K562 (cell line): Measurements from ENCODE around the gene KCNJ4. TPM values are rescaled to one million over a fixed set of nuclear protein-coding genes. Genes with fewer than 3 reads are reported as not detected.

Source experiments
- ATAC-seq: fragments of 200-7000 bp; cut with Tn5 transposase; 3 replicates; pipeline ENCODE4 v1.9.1; 2020; ENCODE audit warnings: moderate library complexity
- BruUV-seq: library from RNA; stranded (reverse); fragments of 400-500 nt; replicated peaks from 2 replicates; lab custom pipeline; 2021; lab: Mats Ljungman, UMichigan
- CTCF ChIA-PET: fragments of 300-600 bp; formaldehyde crosslinking; extraction: SDS; loops from one replicate; lab custom pipeline; 2021; ENCODE audit warnings: low intra/inter-chr PET ratio; lab: Yijun Ruan, JAX
- POLR2A ChIA-PET: fragments of 300-600, 350-650 bp; sonication (Branson Sonifier 250); formaldehyde crosslinking; extraction: SDS; loops from one replicate; lab custom pipeline; 2021; ENCODE audit warnings: antibody characterized with exemption, inconsistent platforms; lab: Yijun Ruan, JAX
- DNase-seq, 4 experiments: peaks; one replicate each; pipeline versions ENCODE4 v3.0.0 to v3.0.0-alpha.2; 2011 to 2018; ENCODE audit warnings: low spot score in 3 of 4, mixed read lengths in 3 of 4; ENCODE audit errors: extremely low read depth in 1 of 4
- FAIRE-seq: peaks from 2 replicates; lab custom pipeline; 2011; peaks lifted over from hg19 to GRCh38; lab: Jason Lieb, UNC
- H2AFZ ChIP-seq: 2 replicates; pipeline ENCODE4 v1.6.0; 2011; ENCODE audit warnings: low read depth, low read length, control low read depth, inconsistent platforms
- H3K27ac ChIP-seq: fragments of 200-600 bp; 3 replicates; pipeline ENCODE4 v1.8.0; 2011; ENCODE audit warnings: low read depth, mild to moderate bottlenecking, control low read depth, inconsistent platforms, low read length, moderate library complexity, mixed read lengths; ENCODE audit errors: extremely low read depth
- H3K27me3 ChIP-seq, 2 experiments: fragments of 300-600 bp in 1 of 2; 2 replicates in 1 of 2; 3 replicates in 1 of 2; pipeline versions ENCODE4 v1.6.0 to v1.8.0; 2011; ENCODE audit warnings: inconsistent platforms in 2 of 2, low read length in 2 of 2, mild to moderate bottlenecking in 1 of 2, mixed read lengths in 1 of 2, moderate library complexity in 1 of 2; ENCODE audit not compliant: control insufficient read depth in 2 of 2, insufficient read depth in 2 of 2
- H3K36me3 ChIP-seq: fragments of 300-600 bp; 3 replicates; pipeline ENCODE4 v1.8.0; 2011; ENCODE audit warnings: mild to moderate bottlenecking, low read length, inconsistent platforms; ENCODE audit not compliant: control insufficient read depth, insufficient read depth
- H3K4me1 ChIP-seq, 2 experiments: fragments of 200-600 bp in 1 of 2; replicated peaks in 1 of 2; 2 replicates in 1 of 2; 3 replicates in 1 of 2; pipeline versions ENCODE4 v1.5.1 to v1.8.0; 2011; ENCODE audit warnings: inconsistent platforms in 2 of 2, low read length in 2 of 2, mild to moderate bottlenecking in 1 of 2, mixed read lengths in 1 of 2, moderate library complexity in 1 of 2; ENCODE audit not compliant: control insufficient read depth in 2 of 2, insufficient read depth in 2 of 2
- H3K4me2 ChIP-seq: 2 replicates; pipeline ENCODE4 v1.6.1; 2011; ENCODE audit warnings: low read length, control low read depth, inconsistent platforms, mixed read lengths; ENCODE audit not compliant: insufficient read depth
- H3K4me3 ChIP-seq: fragments of 200-600 bp; sonication (generic), shearing (Covaris generic); 2 replicates; pipeline ENCODE4 v1.5.1; 2016; ENCODE audit warnings: control low read depth, inconsistent platforms
- H3K79me2 ChIP-seq: fragments of 200-600 bp; 3 replicates; pipeline ENCODE4 v1.8.0; 2011; ENCODE audit warnings: low read length, inconsistent platforms; ENCODE audit not compliant: control insufficient read depth, insufficient read depth
- H3K9ac ChIP-seq, 2 experiments: 2 replicates each; pipeline versions ENCODE4 v1.6.0 to v1.6.1; 2011; ENCODE audit warnings: low read depth in 2 of 2, low read length in 2 of 2, control low read depth in 1 of 2, inconsistent platforms in 1 of 2, mild to moderate bottlenecking in 1 of 2, mixed read lengths in 1 of 2; ENCODE audit not compliant: insufficient read depth in 1 of 2
- H3K9me1 ChIP-seq: one replicate; pipeline ENCODE4 v1.6.0; 2011; ENCODE audit warnings: inconsistent platforms, mild to moderate bottlenecking, low read length, moderate library complexity; ENCODE audit not compliant: control insufficient read depth, insufficient read depth
- H3K9me3 ChIP-seq: replicated peaks from 2 replicates; pipeline ENCODE4 v1.5.1; 2011; ENCODE audit warnings: low read depth, low read length, inconsistent platforms; ENCODE audit not compliant: control insufficient read depth, insufficient read depth
- H4K20me1 ChIP-seq: replicated peaks from 2 replicates; pipeline ENCODE4 v1.6.1; 2011; ENCODE audit warnings: low read length, inconsistent platforms, mixed read lengths; ENCODE audit not compliant: control insufficient read depth, insufficient read depth
- BCOR ChIP-seq: fragments of 450-650 bp; IDR thresholded peaks from 2 replicates; pipeline ENCODE4 v1.6.1; 2016
- BMI1 ChIP-seq: fragments of 150-350 bp; IDR thresholded peaks from 2 replicates; pipeline ENCODE4 v1.6.1; 2014; ENCODE audit warnings: low read length
- ESRRA ChIP-seq: fragments of 450-650 bp; IDR thresholded peaks from 2 replicates; pipeline ENCODE4 v1.6.1; 2014; ENCODE audit warnings: low read depth, mild to moderate bottlenecking, moderate library complexity, borderline replicate concordance
- NR4A1 ChIP-seq, 2 experiments: fragments of 250-450 bp in 1 of 2; fragments of 450-650 bp in 1 of 2; sonication (Bioruptor Pico) in 1 of 2; IDR thresholded peaks; 2 replicates each; pipeline versions ENCODE4 v1.4.0 to v1.6.1; 2016 to 2020; ENCODE audit warnings: mild to moderate bottlenecking in 2 of 2, missing compliant biosample characterization in 1 of 2, missing genetic modification characterization in 1 of 2, moderate library complexity in 1 of 2
- TAF15 ChIP-seq: fragments of 200-400 bp; formaldehyde crosslinking; IDR thresholded peaks from 2 replicates; pipeline ENCODE4 v1.6.1; 2017; ENCODE audit warnings: mild to moderate bottlenecking, low read depth, low read length, moderate library complexity
- TOE1 ChIP-seq, 2 experiments: fragments of 450-650 bp in 1 of 2; sonication (generic) in 1 of 2; formaldehyde crosslinking in 1 of 2; IDR thresholded peaks; 2 replicates each; pipeline versions ENCODE4 v1.7.1 to v1.8.0; 2016 to 2022; ENCODE audit warnings: borderline replicate concordance in 2 of 2, mild to moderate bottlenecking in 2 of 2, antibody characterized with exemption in 1 of 2, inconsistent platforms in 1 of 2, low read depth in 1 of 2, missing genetic modification reagents in 1 of 2, moderate library complexity in 1 of 2
- USF1 ChIP-seq: sonication (generic); formaldehyde crosslinking; IDR thresholded peaks from 2 replicates; pipeline ENCODE4 v1.9.0; 2022; ENCODE audit warnings: mild to moderate bottlenecking, missing genetic modification reagents
- XRCC5 ChIP-seq: fragments of 200-400 bp; formaldehyde crosslinking; IDR thresholded peaks from 2 replicates; pipeline ENCODE4 v1.6.1; 2017; ENCODE audit warnings: low read depth, mild to moderate bottlenecking, low read length
- ZBTB9 ChIP-seq: fragments of 450-650 bp; formaldehyde crosslinking; IDR thresholded peaks from 2 replicates; pipeline ENCODE4 v1.4.0; 2020; ENCODE audit warnings: mild to moderate bottlenecking, moderate library complexity
- ZFP36 ChIP-seq: fragments of 150-350 bp; IDR thresholded peaks from 2 replicates; pipeline ENCODE4 v1.6.1; 2018; ENCODE audit warnings: low read length, low read depth; ENCODE audit not compliant: partially characterized antibody
- WGBS: fragments of 100-300 bp; shearing (Covaris generic); methylation state at CpG from one replicate; pipeline ENCODE4 v1.1.6; 2016; ENCODE audit warnings: low coverage, mixed read lengths; ENCODE audit not compliant: insufficient coverage; ENCODE audit errors: missing lambda C conversion rate; 5-methylcytosine and 5-hydroxymethylcytosine counted together
- in situ Hi-C: fragments of 300-500 bp; cut with MboI; formaldehyde crosslinking; loops from 4 replicates; pipeline ENCODE4 v1.15.0; 2018; ENCODE audit warnings: inconsistent platforms, mixed read lengths
- intact Hi-C: fragments of 100-400 bp; cut with micrococcal nuclease; formaldehyde crosslinking; loops from 2 replicates; pipeline ENCODE4 v1.14.2; 2022
- polyA plus RNA-seq, 8 experiments: library from polyadenylated mRNA; depleted of rRNA in 4 of 8; stranded (reverse) in 5 of 8; unstranded in 3 of 8; fragments of >200 nt; fragmentation: Nextera tagmentation in 2 of 8; fragmentation: Illumina TruSeq in 1 of 8; extraction: Ambion mirVana in 2 of 8; extraction: Trizol in 1 of 8; gene quantifications; 2 replicates each; pipeline versions ENCODE4 v1.2.1 to v1.2.3, GENCODE V29; 2011 to 2014; ENCODE audit warnings: inconsistent platforms in 1 of 8, missing spikeins in 1 of 8
- total RNA-seq, 7 experiments: library from RNA; depleted of rRNA in 6 of 7; stranded (reverse); fragments of >200 nt in 6 of 7; fragmentation: Illumina TruSeq in 2 of 7; extraction: Trizol in 2 of 7; gene quantifications; 2 replicates each; pipeline versions ENCODE4 v1.2.1 to v1.2.3, GENCODE V29; 2011 to 2021; ENCODE audit warnings: low replicate concordance in 1 of 7

The KCNJ4 gene
- total and polyA plus RNA-seq, 9 of the 15 experiments (the other 6 are each of a cell fraction or from before 2014, with no cell fraction given), result 0.07 to 0.55 (median 0.09) TPM; not detected in 4

- peak; percentile 84 for TF ChIP-seq BCOR
- TF ChIP-seq TAF15, result no peak
- no peak for TF ChIP-seq XRCC5
- TF ChIP-seq NR4A1 (CRISPR knock-in tag; IDR thresholded peaks at IDR 0.05), result no peak
- no peak for TF ChIP-seq NR4A1 (tag; IDR thresholded peaks at IDR 0.05)
- peak; percentile 70 for TF ChIP-seq ZFP36
- TF ChIP-seq TOE1 (IDR thresholded peaks at IDR 0.05; ENCODE audit: borderline replicate concordance), result no peak
- no peak for TF ChIP-seq TOE1 (CRISPR knock-in tag; IDR thresholded peaks at IDR 0.05; ENCODE audit: borderline replicate concordance, low read depth)
- no peak for TF ChIP-seq BMI1
- TF ChIP-seq ZBTB9 (CRISPR knock-in tag), result no peak
These were observed 34.3 kb downstream of the KCNJ4 start (continued) for GRCh38 chr22:38420734-38421133.

- in situ Hi-C loops, result no loop called here
- CTCF ChIA-PET, result no interaction called here
These were observed 35.2 kb downstream of the KCNJ4 start for GRCh38 chr22:38419858-38420160.

More at GRCh38 chr22:38419858-38420160, 35.2 kb downstream of the KCNJ4 start:
- intact Hi-C loops, result no loop called here
- Histone ChIP-seq H3K9me3 (no peaks in the 10 kb centered on the region), H3K9me1 (no peaks in the 10 kb centered on the region), H3K27me3 (no peaks in the 10 kb centered on the region), H3K79me2 (no peaks in the 10 kb centered on the region), H3K27ac (no peak overlapping the region), H3K4me3 (no peak overlapping the region), H3K9ac (peak overlapping the region in 1 of 2 experiments; percentile 28; a peak in 2 of 4 replicates), H3K36me3 (no peaks in the 10 kb centered on the region), H3K4me2 (no peak overlapping the region), H3K4me1 (peaks cover 3 to 21% of the 10 kb centered on the region in 2 experiments; a peak in 3 of 5 replicates), H4K20me1 (no peaks in the 10 kb centered on the region), H2AFZ (no peak overlapping the region)
- BruUV-seq, result no TSS peak
- TF ChIP-seq ESRRA (peak; percentile 84), USF1 (CRISPR knock-in tag) (no peak)
- DNase-seq (peak in 1 of 4 experiments; percentile 26), FAIRE-seq (no peak), ATAC-seq (no peak)
- POLR2A ChIA-PET, result interaction anchor here (1.0 to 1.4 kb wide), 2 partner anchors 21 to 262 kb away, joined by 4 read pairs; partner anchors contain the start of gene TOMM22
- WGBS, result 43% methylated on average over 5 of the region's 8 CpGs
